AG09309 (cell line): Measurements from ENCODE around the gene THSD7A.

Experiments used
- DNase-seq: peaks from one replicate; pipeline ENCODE4 v3.0.0-alpha.2; 2010; ENCODE audit warnings: low read depth
- H3K4me3 ChIP-seq: 2 replicates; pipeline ENCODE4 v1.5.1; 2011; ENCODE audit warnings: mild to moderate bottlenecking, low read depth, low read length, moderate library complexity; ENCODE audit not compliant: control insufficient read depth
- CTCF ChIP-seq: IDR thresholded peaks from 2 replicates; pipeline ENCODE4 v1.5.1; 2011; ENCODE audit warnings: mild to moderate bottlenecking, low read depth, low read length, inconsistent platforms; ENCODE audit not compliant: insufficient read depth, control insufficient read depth; ENCODE audit errors: missing control alignments

THSD7A gene

DNA sequence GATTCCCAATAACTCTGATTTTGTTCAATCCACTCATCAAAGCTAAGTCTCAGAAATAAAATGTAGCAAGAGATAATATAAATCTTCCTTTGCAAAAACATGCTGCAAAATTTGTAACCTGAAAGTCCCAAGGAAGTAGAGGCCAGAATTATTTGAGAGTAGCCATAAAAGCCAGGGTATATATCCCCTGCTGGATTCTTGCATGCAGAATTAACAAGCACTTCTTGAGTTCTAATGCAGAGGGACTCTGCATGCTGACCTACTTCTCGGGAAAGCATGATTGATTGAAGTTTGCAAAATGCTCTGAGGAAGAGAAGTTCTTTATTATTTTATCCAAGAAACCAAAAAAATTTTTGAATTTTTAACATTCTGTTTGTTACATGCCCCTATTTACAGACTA, 121.6 kb downstream of the THSD7A start:
- no peak for DNase-seq
- H3K4me3 ChIP-seq, result no peak overlapping the region
- TF ChIP-seq CTCF, result no peak

GRCh38 chr7:11709196-11709595, 122.8 kb downstream of the THSD7A start:
- TF ChIP-seq CTCF, result no peak
- no peak for DNase-seq

GRCh38 chr7:11707606-11708193, 124.3 kb downstream of the THSD7A start:
- no peak overlapping the region for H3K4me3 ChIP-seq
- DNase-seq, result no peak
- no peak for TF ChIP-seq CTCF

More at GRCh38 chr7:11709196-11709595, 122.8 kb downstream of the THSD7A start:
- no peak overlapping the region for H3K4me3 ChIP-seq

DNA sequence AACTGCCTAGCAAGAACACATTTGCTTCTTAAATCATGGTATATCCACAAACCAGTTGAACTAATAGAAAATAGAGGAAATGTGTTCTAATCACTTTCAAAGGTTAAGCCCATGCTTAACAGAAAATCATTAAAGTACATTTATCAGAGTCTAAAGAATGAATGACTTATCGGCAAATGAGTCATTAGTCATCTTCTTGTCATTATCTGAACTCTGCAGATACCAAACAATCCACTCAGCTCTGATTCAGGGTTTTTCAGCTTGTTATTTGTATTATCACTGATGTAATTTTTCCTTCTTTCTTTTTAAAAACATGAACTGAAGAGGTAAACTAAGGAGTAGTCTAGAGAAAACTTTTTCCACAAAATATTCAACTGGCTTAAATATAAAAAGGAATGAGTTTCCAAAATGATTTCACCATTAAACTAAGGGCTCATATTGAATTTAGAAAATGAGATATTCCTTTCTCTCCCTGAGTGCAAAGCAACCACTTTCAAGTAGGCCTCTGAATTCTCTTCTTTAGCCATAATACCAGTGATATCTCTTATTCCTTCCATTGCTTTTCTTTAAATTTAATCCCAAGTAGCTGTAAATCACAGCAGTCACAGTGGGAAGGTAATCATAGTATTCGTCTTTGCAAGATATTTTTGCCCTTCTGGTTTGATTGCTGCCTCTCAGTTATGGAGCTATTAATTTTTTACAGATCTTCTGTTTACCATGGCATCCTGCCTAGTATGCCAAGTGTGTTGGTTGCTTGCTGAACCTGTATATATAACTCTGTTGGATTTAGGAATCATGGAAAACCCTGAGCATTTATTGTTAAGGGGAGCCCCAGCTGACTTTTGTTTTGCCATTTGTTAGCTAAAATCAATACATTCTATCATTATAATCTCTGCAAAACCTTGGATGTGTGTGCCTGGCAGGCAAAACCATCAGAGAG, 125.1 kb downstream of the THSD7A start:
- no peak for DNase-seq
- no peak overlapping the region for H3K4me3 ChIP-seq
- no peak for TF ChIP-seq CTCF

DNA sequence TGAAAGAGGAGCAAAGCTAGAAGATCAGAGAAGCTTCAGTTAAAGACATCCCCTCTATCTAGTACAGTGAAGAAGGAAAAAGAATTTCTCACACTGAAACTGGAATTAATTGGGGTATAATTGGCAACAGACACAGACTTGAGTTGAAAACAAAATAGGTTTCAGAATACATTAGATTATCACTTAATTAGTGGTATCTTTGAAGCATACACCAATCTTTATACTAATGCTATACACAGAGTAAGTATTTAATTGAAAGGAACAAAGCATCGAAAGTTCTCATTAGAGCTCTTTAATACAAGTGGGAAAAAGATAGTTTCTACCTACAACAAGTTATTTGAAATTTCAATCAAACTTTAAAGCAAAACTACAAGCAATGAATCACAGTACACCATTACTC, 128.2 kb downstream of the THSD7A start:
- TF ChIP-seq CTCF, result no peak
- no peak overlapping the region for H3K4me3 ChIP-seq
- no peak for DNase-seq

- no peak overlapping the region for H3K4me3 ChIP-seq
- no peak for DNase-seq
- no peak for TF ChIP-seq CTCF
These were observed 129.1 kb downstream of the THSD7A start for GRCh38 chr7:11702938-11703337.
